Measurements from ENCODE around the gene ACBD6.

GRCh38 chr1:180253585-180254495 is 248.5 kb downstream of the ACBD6 start:
- no peak for TF ChIP-seq CTCF (IDR thresholded peaks at IDR 0.05)
- no peak for TF ChIP-seq POLR2A (IDR thresholded peaks at IDR 0.05)

Data from vagina (tissue), 2 donors.